ENCODE data around the gene PLXDC1. TPM values are rescaled to one million over a fixed set of nuclear protein-coding genes. Genes with fewer than 3 reads are reported as not detected.

The PLXDC1 gene
- total and polyA plus RNA-seq, 2 of the 13 experiments (the other 11 are each of a cell fraction or from before 2014, with no cell fraction given) = not detected

DNA sequence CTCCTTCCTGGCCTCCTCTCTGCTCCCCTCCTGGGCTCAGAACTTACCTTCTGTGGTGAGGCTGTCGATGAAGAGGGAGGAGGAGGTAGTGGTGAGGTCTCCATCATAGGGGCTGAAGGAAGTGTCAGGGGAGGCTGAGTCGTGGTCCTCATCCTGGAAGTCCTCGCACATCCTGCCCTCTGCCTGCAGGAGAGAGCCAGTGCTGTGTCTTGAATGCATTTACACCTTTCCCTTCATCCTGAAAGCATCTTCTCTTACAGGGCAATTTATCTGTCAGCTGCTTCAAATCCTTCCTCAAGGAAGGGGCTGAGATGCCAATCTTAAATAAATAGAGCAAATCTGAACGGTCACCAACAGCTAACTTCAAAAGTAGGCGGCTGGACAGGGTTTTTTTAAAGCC, 73.6 kb downstream of the PLXDC1 start:
- 4% methylated on average over 4 of the region's 5 CpGs for WGBS (ENCODE audit: low lambda C conversion rate)
- POLR2A ChIA-PET = no interaction called here
- Histone ChIP-seq H3K27ac (ENCODE audit: extremely low read length, insufficient read depth, low read length) (no peak overlapping the region), H3K9me3 (ENCODE audit: low read length) (no peaks in the 10 kb centered on the region), H3K4me2 (ENCODE audit: low read depth, low read length) (no peak overlapping the region), H3K4me3 (replicated peaks in 1 of 3; ENCODE audit: insufficient read depth in 1 of 3, low read depth in 2 of 3, low read length in 3 of 3) (no peak overlapping the region), H3K79me2 (ENCODE audit: insufficient read depth, low read length) (no peaks in the 10 kb centered on the region), H3K36me3 (replicated peaks in 1 of 2; ENCODE audit: control insufficient read depth in 1 of 2, insufficient read depth in 2 of 2, low read length in 2 of 2) (no peaks in the 10 kb centered on the region), H3K4me1 (ENCODE audit: insufficient read depth, low read length) (0 out of 2 replicates have a peak, but pooled peaks cover 4% of the 10 kb centered on the region), H4K20me1 (ENCODE audit: insufficient read depth, low read length) (no peaks in the 10 kb centered on the region), H2AFZ (ENCODE audit: low read length) (no peak overlapping the region), H3K27me3 (ENCODE audit: control insufficient read depth in 1 of 2, insufficient read depth in 2 of 2, low read length in 2 of 2) (0 out of 5 replicates have a peak, but pooled peaks cover 0 to 5% of the 10 kb centered on the region in 2 experiments), H3K9ac (ENCODE audit: insufficient read depth, low read depth, low read length) (no peak overlapping the region)
- DNase-seq (ENCODE audit: low spot score) (no peak), ATAC-seq (no peak; the same call in 2 of the 3 replicates), FAIRE-seq (no peak)
- in situ Hi-C loops (cut with HindIII; ENCODE audit: extremely low pct_ligation_motif_present, low pct_unique_long_range_greater_than_20kb) = no loop called here
- BruUV-seq (replicated peaks) = no TSS peak
- TF ChIP-seq SUZ12 (IDR thresholded peaks at IDR 0.05; ENCODE audit: low read depth, low read length) (no peak), CTCF (CRISPR knock-in tag; IDR thresholded peaks at IDR 0.05) (0 out of 2 replicates have a peak, but pooled peaks have one; percentile 23)
- intact Hi-C loops (cut with micrococcal nuclease; ENCODE audit: unreplicated experiment) = no loop called here
- CTCF ChIA-PET (ENCODE audit: low intra/inter-chr PET ratio, low total read pairs) = no interaction called here

DNA sequence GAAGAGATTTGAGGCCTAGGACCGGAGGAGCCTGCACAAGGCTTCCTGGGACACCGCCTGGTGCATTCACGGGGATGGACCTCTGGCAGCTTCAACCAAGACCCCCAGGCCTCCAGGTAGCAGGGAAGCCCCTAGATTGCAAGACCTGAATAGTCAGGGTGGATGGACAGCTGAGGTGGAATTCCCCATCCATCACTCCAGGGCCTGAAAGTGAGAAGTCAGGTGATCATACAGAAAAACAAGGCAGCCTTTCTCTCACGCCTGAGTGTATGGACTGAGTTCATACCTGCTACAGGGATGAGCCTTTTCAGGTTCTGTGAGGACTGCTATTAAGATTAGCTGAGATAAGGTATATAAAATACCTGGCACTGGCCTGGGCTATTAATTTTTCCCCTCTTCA, 74.2 kb downstream of the PLXDC1 start:
- Histone ChIP-seq H3K4me2 (ENCODE audit: low read depth, low read length) (no peak overlapping the region), H3K4me3 (replicated peaks in 1 of 3; ENCODE audit: insufficient read depth in 1 of 3, low read depth in 2 of 3, low read length in 3 of 3) (no peak overlapping the region), H3K9ac (ENCODE audit: insufficient read depth, low read depth, low read length) (no peak overlapping the region), H3K4me1 (ENCODE audit: insufficient read depth, low read length) (0 out of 2 replicates have a peak, but pooled peaks cover 4% of the 10 kb centered on the region), H3K27ac (ENCODE audit: extremely low read length, insufficient read depth, low read length) (no peak overlapping the region), H3K9me3 (ENCODE audit: low read length) (no peaks in the 10 kb centered on the region), H3K79me2 (ENCODE audit: insufficient read depth, low read length) (no peaks in the 10 kb centered on the region), H3K36me3 (replicated peaks in 1 of 2; ENCODE audit: control insufficient read depth in 1 of 2, insufficient read depth in 2 of 2, low read length in 2 of 2) (no peaks in the 10 kb centered on the region), H2AFZ (ENCODE audit: low read length) (no peak overlapping the region), H4K20me1 (ENCODE audit: insufficient read depth, low read length) (no peaks in the 10 kb centered on the region), H3K27me3 (ENCODE audit: control insufficient read depth in 1 of 2, insufficient read depth in 2 of 2, low read length in 2 of 2) (0 out of 5 replicates have a peak, but pooled peaks cover 0 to 2% of the 10 kb centered on the region in 2 experiments)
- no TSS peak for BruUV-seq (replicated peaks)
- FAIRE-seq (no peak), ATAC-seq (no peak), DNase-seq (ENCODE audit: low spot score) (no peak)
- in situ Hi-C loops (cut with HindIII; ENCODE audit: extremely low pct_ligation_motif_present, low pct_unique_long_range_greater_than_20kb) (no loop called here), intact Hi-C loops (cut with micrococcal nuclease; ENCODE audit: unreplicated experiment) (no loop called here)
- CTCF ChIA-PET (ENCODE audit: low intra/inter-chr PET ratio, low total read pairs) = no interaction called here
- WGBS (ENCODE audit: low lambda C conversion rate) = 17% methylated on average over 4 of the region's 4 CpGs
- POLR2A ChIA-PET = no interaction called here
- TF ChIP-seq, protein P1, sequence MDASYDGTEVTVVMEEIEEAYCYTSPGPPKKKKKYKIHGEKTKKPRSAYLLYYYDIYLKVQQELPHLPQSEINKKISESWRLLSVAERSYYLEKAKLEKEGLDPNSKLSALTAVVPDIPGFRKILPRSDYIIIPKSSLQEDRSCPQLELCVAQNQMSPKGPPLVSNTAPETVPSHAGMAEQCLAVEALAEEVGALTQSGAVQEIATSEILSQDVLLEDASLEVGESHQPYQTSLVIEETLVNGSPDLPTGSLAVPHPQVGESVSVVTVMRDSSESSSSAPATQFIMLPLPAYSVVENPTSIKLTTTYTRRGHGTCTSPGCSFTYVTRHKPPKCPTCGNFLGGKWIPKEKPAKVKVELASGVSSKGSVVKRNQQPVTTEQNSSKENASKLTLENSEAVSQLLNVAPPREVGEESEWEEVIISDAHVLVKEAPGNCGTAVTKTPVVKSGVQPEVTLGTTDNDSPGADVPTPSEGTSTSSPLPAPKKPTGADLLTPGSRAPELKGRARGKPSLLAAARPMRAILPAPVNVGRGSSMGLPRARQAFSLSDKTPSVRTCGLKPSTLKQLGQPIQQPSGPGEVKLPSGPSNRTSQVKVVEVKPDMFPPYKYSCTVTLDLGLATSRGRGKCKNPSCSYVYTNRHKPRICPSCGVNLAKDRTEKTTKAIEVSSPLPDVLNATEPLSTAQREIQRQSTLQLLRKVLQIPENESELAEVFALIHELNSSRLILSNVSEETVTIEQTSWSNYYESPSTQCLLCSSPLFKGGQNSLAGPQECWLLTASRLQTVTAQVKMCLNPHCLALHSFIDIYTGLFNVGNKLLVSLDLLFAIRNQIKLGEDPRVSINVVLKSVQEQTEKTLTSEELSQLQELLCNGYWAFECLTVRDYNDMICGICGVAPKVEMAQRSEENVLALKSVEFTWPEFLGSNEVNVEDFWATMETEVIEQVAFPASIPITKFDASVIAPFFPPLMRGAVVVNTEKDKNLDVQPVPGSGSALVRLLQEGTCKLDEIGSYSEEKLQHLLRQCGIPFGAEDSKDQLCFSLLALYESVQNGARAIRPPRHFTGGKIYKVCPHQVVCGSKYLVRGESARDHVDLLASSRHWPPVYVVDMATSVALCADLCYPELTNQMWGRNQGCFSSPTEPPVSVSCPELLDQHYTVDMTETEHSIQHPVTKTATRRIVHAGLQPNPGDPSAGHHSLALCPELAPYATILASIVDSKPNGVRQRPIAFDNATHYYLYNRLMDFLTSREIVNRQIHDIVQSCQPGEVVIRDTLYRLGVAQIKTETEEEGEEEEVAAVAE (CRISPR knock-in tag; IDR thresholded peaks at IDR 0.05; ENCODE audit: borderline replicate concordance) = no peak
- TF ChIP-seq HIVEP1 (CRISPR knock-in tag; IDR thresholded peaks at IDR 0.05) (no peak), SPEN (CRISPR knock-in tag; IDR thresholded peaks at IDR 0.05; ENCODE audit: low read depth) (no peak), ZFP90 (CRISPR knock-in tag; IDR thresholded peaks at IDR 0.05; ENCODE audit: borderline replicate concordance) (no peak), NR2C2 (CRISPR knock-in tag; IDR thresholded peaks at IDR 0.05; ENCODE audit: borderline replicate concordance) (no peak)
- TF ChIP-seq, protein P2, sequence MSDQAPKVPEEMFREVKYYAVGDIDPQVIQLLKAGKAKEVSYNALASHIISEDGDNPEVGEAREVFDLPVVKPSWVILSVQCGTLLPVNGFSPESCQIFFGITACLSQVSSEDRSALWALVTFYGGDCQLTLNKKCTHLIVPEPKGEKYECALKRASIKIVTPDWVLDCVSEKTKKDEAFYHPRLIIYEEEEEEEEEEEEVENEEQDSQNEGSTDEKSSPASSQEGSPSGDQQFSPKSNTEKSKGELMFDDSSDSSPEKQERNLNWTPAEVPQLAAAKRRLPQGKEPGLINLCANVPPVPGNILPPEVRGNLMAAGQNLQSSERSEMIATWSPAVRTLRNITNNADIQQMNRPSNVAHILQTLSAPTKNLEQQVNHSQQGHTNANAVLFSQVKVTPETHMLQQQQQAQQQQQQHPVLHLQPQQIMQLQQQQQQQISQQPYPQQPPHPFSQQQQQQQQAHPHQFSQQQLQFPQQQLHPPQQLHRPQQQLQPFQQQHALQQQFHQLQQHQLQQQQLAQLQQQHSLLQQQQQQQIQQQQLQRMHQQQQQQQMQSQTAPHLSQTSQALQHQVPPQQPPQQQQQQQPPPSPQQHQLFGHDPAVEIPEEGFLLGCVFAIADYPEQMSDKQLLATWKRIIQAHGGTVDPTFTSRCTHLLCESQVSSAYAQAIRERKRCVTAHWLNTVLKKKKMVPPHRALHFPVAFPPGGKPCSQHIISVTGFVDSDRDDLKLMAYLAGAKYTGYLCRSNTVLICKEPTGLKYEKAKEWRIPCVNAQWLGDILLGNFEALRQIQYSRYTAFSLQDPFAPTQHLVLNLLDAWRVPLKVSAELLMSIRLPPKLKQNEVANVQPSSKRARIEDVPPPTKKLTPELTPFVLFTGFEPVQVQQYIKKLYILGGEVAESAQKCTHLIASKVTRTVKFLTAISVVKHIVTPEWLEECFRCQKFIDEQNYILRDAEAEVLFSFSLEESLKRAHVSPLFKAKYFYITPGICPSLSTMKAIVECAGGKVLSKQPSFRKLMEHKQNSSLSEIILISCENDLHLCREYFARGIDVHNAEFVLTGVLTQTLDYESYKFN (CRISPR knock-in tag; conservative IDR thresholded peaks at IDR 0.05) = no peak
